Liver (tissue), 3 donors: ENCODE data around the gene TM4SF5.

Experiments used
- ATF3 ChIP-seq: IDR thresholded peaks from 2 replicates; pipeline ENCODE4 v1.6.1; 2016; ENCODE audit warnings: antibody characterized with exemption
- EGR1 ChIP-seq, 2 donors: IDR thresholded peaks; 2 replicates each; pipeline ENCODE4 v1.6.1; 2016 to 2018; ENCODE audit warnings: antibody characterized with exemption in 2 of 2, low read depth in 2 of 2
- GABPA ChIP-seq, 2 donors: IDR thresholded peaks in 1 of 2; conservative IDR thresholded peaks in 1 of 2; 2 replicates each; pipeline ENCODE4 v1.6.1; 2016; ENCODE audit warnings: antibody characterized with exemption in 2 of 2, mild to moderate bottlenecking in 1 of 2, moderate library complexity in 1 of 2
- HNF4A ChIP-seq, 2 donors: conservative IDR thresholded peaks; 2 replicates each; pipeline ENCODE4 v1.6.1; 2016; ENCODE audit warnings: antibody characterized with exemption in 2 of 2, mild to moderate bottlenecking in 2 of 2
- HNF4G ChIP-seq: IDR thresholded peaks from 2 replicates; pipeline ENCODE4 v1.6.1; 2016; ENCODE audit warnings: antibody characterized with exemption
- MAX ChIP-seq: IDR thresholded peaks from 2 replicates; pipeline ENCODE4 v1.6.1; 2016; ENCODE audit warnings: antibody characterized with exemption
- RAD21 ChIP-seq, 2 donors: IDR thresholded peaks; 2 replicates each; pipeline ENCODE4 v1.6.1; 2016; ENCODE audit warnings: antibody characterized with exemption in 2 of 2, mild to moderate bottlenecking in 2 of 2
- REST ChIP-seq: IDR thresholded peaks from 2 replicates; pipeline ENCODE4 v1.6.1; 2016; ENCODE audit warnings: antibody characterized with exemption, mild to moderate bottlenecking
- RXRA ChIP-seq, 2 donors: IDR thresholded peaks; 2 replicates each; pipeline ENCODE4 v1.6.1; 2017 to 2018; ENCODE audit warnings: antibody characterized with exemption in 2 of 2, mild to moderate bottlenecking in 1 of 2
- TAF1 ChIP-seq: conservative IDR thresholded peaks from 2 replicates; pipeline ENCODE4 v1.6.1; 2016; ENCODE audit warnings: antibody characterized with exemption, mild to moderate bottlenecking
- YY1 ChIP-seq: IDR thresholded peaks from 2 replicates; pipeline ENCODE4 v1.6.1; 2016; ENCODE audit warnings: antibody characterized with exemption, mild to moderate bottlenecking
- ZBTB33 ChIP-seq: IDR thresholded peaks from 2 replicates; pipeline ENCODE4 v1.6.1; 2016; ENCODE audit warnings: antibody characterized with exemption
- TF ChIP-seq, protein P1 (sequence below): fragments of 150-350 bp; IDR thresholded peaks from 2 replicates; pipeline ENCODE4 v1.5.1; 2017; ENCODE audit warnings: improper control_type of control experiment, low read depth, low read length; ENCODE audit not compliant: missing input control
- donor health status: healthy.
- donor health status: healthy.

- TF ChIP-seq, protein P1, sequence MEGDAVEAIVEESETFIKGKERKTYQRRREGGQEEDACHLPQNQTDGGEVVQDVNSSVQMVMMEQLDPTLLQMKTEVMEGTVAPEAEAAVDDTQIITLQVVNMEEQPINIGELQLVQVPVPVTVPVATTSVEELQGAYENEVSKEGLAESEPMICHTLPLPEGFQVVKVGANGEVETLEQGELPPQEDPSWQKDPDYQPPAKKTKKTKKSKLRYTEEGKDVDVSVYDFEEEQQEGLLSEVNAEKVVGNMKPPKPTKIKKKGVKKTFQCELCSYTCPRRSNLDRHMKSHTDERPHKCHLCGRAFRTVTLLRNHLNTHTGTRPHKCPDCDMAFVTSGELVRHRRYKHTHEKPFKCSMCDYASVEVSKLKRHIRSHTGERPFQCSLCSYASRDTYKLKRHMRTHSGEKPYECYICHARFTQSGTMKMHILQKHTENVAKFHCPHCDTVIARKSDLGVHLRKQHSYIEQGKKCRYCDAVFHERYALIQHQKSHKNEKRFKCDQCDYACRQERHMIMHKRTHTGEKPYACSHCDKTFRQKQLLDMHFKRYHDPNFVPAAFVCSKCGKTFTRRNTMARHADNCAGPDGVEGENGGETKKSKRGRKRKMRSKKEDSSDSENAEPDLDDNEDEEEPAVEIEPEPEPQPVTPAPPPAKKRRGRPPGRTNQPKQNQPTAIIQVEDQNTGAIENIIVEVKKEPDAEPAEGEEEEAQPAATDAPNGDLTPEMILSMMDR: no peak
- TF ChIP-seq TAF1: no peak
- TF ChIP-seq HNF4G: no peak
- no peak for TF ChIP-seq ZBTB33
- no peak for TF ChIP-seq REST
- no peak for TF ChIP-seq ATF3
- no peak for TF ChIP-seq EGR1 (IDR thresholded peaks at IDR 0.05; ENCODE audit: low read depth in 2 of 2)
- TF ChIP-seq RAD21 (IDR thresholded peaks at IDR 0.05): no peak
- no peak for TF ChIP-seq MAX
- TF ChIP-seq HNF4A (conservative IDR thresholded peaks at IDR 0.05): no peak
- no peak for TF ChIP-seq GABPA (IDR thresholded peaks at IDR 0.05 in 1 of 2, conservative IDR thresholded peaks at IDR 0.05 in 1 of 2)
- no peak for TF ChIP-seq YY1
- TF ChIP-seq RXRA (IDR thresholded peaks at IDR 0.05): no peak
These were observed 24.9 kb downstream of the TM4SF5 start for GRCh38 chr17:4796552-4796920.
